D341Med (cell line): ENCODE data around the gene ZNF611.
A peak's percentile ranks its signal among the peaks of the same experiment; 100 is the strongest.
"Not testable (repeated sequence)": the region's sequence is repeated elsewhere in the genome, so short reads cannot be mapped to it uniquely, and the experiment has no call there.

ENCODE experiments used
- DNase-seq: peaks from one replicate; pipeline ENCODE4 v3.0.0; 2012; ENCODE audit warnings: low spot score

The ZNF611 gene

GRCh38 chr19:52716522-52716921 is 18.3 kb downstream of the ZNF611 start:
- DNase-seq: no peak

GRCh38 chr19:52715902-52716301 is 18.9 kb downstream of the ZNF611 start:
- DNase-seq: not testable (repeated sequence)

- not testable (repeated sequence) for DNase-seq
Measured at GRCh38 chr19:52715330-52715729, 19.5 kb downstream of the ZNF611 start.

GRCh38 chr19:52713051-52713450 is 21.8 kb downstream of the ZNF611 start:
- DNase-seq: not testable (repeated sequence)

- DNase-seq: not testable (repeated sequence)
Measured at GRCh38 chr19:52711661-52712060, 23.2 kb downstream of the ZNF611 start.

- no peak for DNase-seq
Measured at GRCh38 chr19:52710538-52710937, 24.3 kb downstream of the ZNF611 start.

- DNase-seq: not testable (repeated sequence)
Measured at GRCh38 chr19:52705615-52706014, 29.2 kb downstream of the ZNF611 start.

- DNase-seq: no peak
Measured at GRCh38 chr19:52703917-52704316, 30.9 kb downstream of the ZNF611 start.

GRCh38 chr19:52700673-52701072 is 34.2 kb downstream of the ZNF611 start:
- no peak for DNase-seq

- DNase-seq: not testable (repeated sequence)
Measured at GRCh38 chr19:52699555-52699954, 35.3 kb downstream of the ZNF611 start.

GRCh38 chr19:52695996-52696395 is 38.8 kb downstream of the ZNF611 start:
- DNase-seq: no peak

GRCh38 chr19:52694921-52695320 is 39.9 kb downstream of the ZNF611 start:
- no peak for DNase-seq

GRCh38 chr19:52694281-52694680 is 40.6 kb downstream of the ZNF611 start:
- not testable (repeated sequence) for DNase-seq

- DNase-seq: no peak
Measured at GRCh38 chr19:52692431-52693008, 42.3 kb downstream of the ZNF611 start.

- DNase-seq: peak; percentile 54
Measured at GRCh38 chr19:52691737-52692136, 43.1 kb downstream of the ZNF611 start.

- no peak for DNase-seq
Measured at GRCh38 chr19:52691215-52691610, 43.6 kb downstream of the ZNF611 start.

GRCh38 chr19:52690369-52691214 is 44.3 kb downstream of the ZNF611 start:
- DNase-seq: peak; percentile 96

- peak; percentile 66 for DNase-seq
Measured at GRCh38 chr19:52689843-52690368, 44.9 kb downstream of the ZNF611 start.

GRCh38 chr19:52688925-52689796 is 45.7 kb downstream of the ZNF611 start:
- DNase-seq: not testable (repeated sequence)

- no peak for DNase-seq
Measured at GRCh38 chr19:52688335-52688734, 46.5 kb downstream of the ZNF611 start.

GRCh38 chr19:52687684-52688083 is 47.2 kb downstream of the ZNF611 start:
- DNase-seq: no peak

GRCh38 chr19:52685811-52686210 is 49.0 kb downstream of the ZNF611 start:
- no peak for DNase-seq
